Measurements from ENCODE around the gene NGEF.

DNA sequence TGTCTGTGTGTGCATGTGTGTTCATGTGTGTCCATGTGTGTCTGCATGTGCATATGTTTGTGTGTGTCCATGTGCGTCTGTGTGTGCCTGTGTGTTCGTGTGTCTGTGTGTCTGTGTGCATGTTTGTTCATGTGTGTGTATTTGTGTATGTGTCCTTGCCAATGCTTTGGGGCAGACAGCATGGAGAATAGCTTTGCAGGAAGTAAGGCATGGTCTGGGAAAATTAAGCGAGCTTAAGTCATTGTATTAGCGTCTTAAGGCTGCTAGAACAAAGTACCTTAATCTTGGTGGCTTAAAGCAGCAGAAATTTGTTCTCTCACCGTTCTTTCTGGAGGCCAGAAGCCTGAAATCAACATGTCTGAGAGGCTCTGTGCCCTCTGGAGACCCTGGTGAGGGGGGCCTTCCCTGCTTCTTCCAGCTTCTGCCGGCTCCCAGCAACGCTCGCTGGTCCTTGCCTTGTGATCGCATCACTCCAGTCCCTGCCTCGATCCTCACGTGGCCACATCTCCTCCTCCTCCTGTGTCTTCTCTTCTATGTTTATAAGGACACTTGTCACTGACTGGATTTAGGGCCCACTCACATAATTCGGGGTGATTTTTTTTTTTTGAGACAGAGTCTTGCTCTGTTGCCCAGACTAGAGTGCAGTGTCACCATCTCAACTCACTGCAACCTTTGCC, 23.2 kb upstream of the NGEF start:
- TF ChIP-seq POLR2A (IDR thresholded peaks at IDR 0.05; ENCODE audit: low read length) = no peak
- TF ChIP-seq GATA1 (IDR thresholded peaks at IDR 0.05; ENCODE audit: low read depth, low read length) = no peak

Measured in erythroblast (primary cell).